HG03342 (cell line): ENCODE results near the gene OR2B6.
"Not testable (repeated sequence)": the region's sequence is repeated elsewhere in the genome, so short reads cannot be mapped to it uniquely, and the experiment has no call there.

Source experiments
- ATAC-seq: cut with Tn5 transposase; IDR thresholded peaks from one replicate; pipeline ENCODE4 v1.9.1; 2021; ENCODE audit warnings: mild to moderate bottlenecking, moderate library complexity; ENCODE audit not compliant: unreplicated experiment

Gene OR2B6

GRCh38 chr6:27956941-27957340, at the start of gene OR2B6:
Gene OR2B6 (plus strand): TSS chr6:27957241. CDS start chr6:27957241, 0 bp downstream.
- ATAC-seq: no peak

- ATAC-seq: no peak
Observed at GRCh38 chr6:27908017-27908416, 49.0 kb upstream of the OR2B6 start.

GRCh38 chr6:27911956-27912446, 45.0 kb upstream of the OR2B6 start, which contains the start of gene OR2B2:
Gene OR2B2 (minus strand): TSS chr6:27912396. CDS start chr6:27912319, 77 bp downstream.
- no peak for ATAC-seq

GRCh38 chr6:27922949-27923348, 34.1 kb upstream of the OR2B6 start:
- ATAC-seq: no peak

- ATAC-seq: no peak
Observed at GRCh38 chr6:27924179-27924578, 32.9 kb upstream of the OR2B6 start.

- ATAC-seq: not testable (repeated sequence)
Observed at GRCh38 chr6:27928041-27928440, 29.0 kb upstream of the OR2B6 start.

GRCh38 chr6:27929930-27930329, 27.1 kb upstream of the OR2B6 start:
- ATAC-seq: not testable (repeated sequence)

GRCh38 chr6:27931209-27931608, 25.8 kb upstream of the OR2B6 start:
- ATAC-seq: no peak

GRCh38 chr6:27940766-27941165, 16.3 kb upstream of the OR2B6 start:
- no peak for ATAC-seq

GRCh38 chr6:27943072-27943471, 14.0 kb upstream of the OR2B6 start:
- not testable (repeated sequence) for ATAC-seq

- no peak for ATAC-seq
Observed at GRCh38 chr6:27948237-27948636, 8.8 kb upstream of the OR2B6 start.

- no peak for ATAC-seq
Observed at GRCh38 chr6:27951040-27951439, 6.0 kb upstream of the OR2B6 start.

GRCh38 chr6:27957516-27957915, 475 bp downstream of the OR2B6 start:
- no peak for ATAC-seq

GRCh38 chr6:27962506-27962905, 5.5 kb downstream of the OR2B6 start:
- no peak for ATAC-seq

GRCh38 chr6:27966044-27966443, 9.0 kb downstream of the OR2B6 start:
- peak; percentile 44 for ATAC-seq

GRCh38 chr6:27966816-27967426, 9.9 kb downstream of the OR2B6 start:
- ATAC-seq: no peak

- ATAC-seq: no peak
Observed at GRCh38 chr6:27970444-27970843, 13.4 kb downstream of the OR2B6 start.

GRCh38 chr6:27972750-27973149, 15.7 kb downstream of the OR2B6 start:
- ATAC-seq: no peak

- no peak for ATAC-seq
Observed at GRCh38 chr6:27977387-27977786, 20.3 kb downstream of the OR2B6 start.

GRCh38 chr6:27978705-27979104, 21.7 kb downstream of the OR2B6 start:
- no peak for ATAC-seq

GRCh38 chr6:27980111-27980510, 23.1 kb downstream of the OR2B6 start:
- no peak for ATAC-seq

GRCh38 chr6:27986928-27987725, 30.1 kb downstream of the OR2B6 start:
- ATAC-seq: no peak
